Ectodermal cell (in vitro differentiated cells): ENCODE results near the gene SWAP70.
A peak's percentile ranks its signal among the peaks of the same experiment; 100 is the strongest.

Experiments
- H3K27ac ChIP-seq: 2 replicates; pipeline ENCODE4 v1.7.0; 2013; ENCODE audit warnings: mild to moderate bottlenecking, low read depth, low read length; ENCODE audit not compliant: insufficient read depth, poor library complexity, severe bottlenecking
- H3K27me3 ChIP-seq: 2 replicates; pipeline ENCODE4 v1.7.0; 2013; ENCODE audit warnings: mild to moderate bottlenecking, low read length; ENCODE audit not compliant: insufficient read depth, control insufficient read depth, poor library complexity, severe bottlenecking
- H3K36me3 ChIP-seq: one replicate; pipeline ENCODE4 v1.7.0; 2013; ENCODE audit warnings: low read length; ENCODE audit not compliant: control insufficient read depth, insufficient read depth
- H3K4me1 ChIP-seq: one replicate; pipeline ENCODE4 v1.7.0; 2013; ENCODE audit warnings: low read length; ENCODE audit not compliant: control insufficient read depth, insufficient read depth
- H3K4me3 ChIP-seq: 2 replicates; pipeline ENCODE4 v1.7.0; 2013; ENCODE audit warnings: low read depth, low read length, control low read depth; ENCODE audit not compliant: insufficient read depth
- H3K9me3 ChIP-seq: 2 replicates; pipeline ENCODE4 v1.7.0; 2013; ENCODE audit warnings: mild to moderate bottlenecking, low read length, moderate library complexity; ENCODE audit not compliant: control insufficient read depth
- WGBS, 2 experiments: methylation state at CpG; one replicate each; pipeline ENCODE4 v1.1.7; 2013; ENCODE audit warnings: missing lambda C conversion rate in 2 of 2; 5-methylcytosine and 5-hydroxymethylcytosine counted together

SWAP70 gene

GRCh38 chr11:9645881-9646280 lies 18.0 kb upstream of the SWAP70 start:
- no peaks in the 10 kb centered on the region for H3K4me1 ChIP-seq
- H3K36me3 ChIP-seq, result no peaks in the 10 kb centered on the region
- no peak overlapping the region for H3K27ac ChIP-seq
- no peaks in the 10 kb centered on the region for H3K9me3 ChIP-seq
- no peak overlapping the region for H3K4me3 ChIP-seq
- no peaks in the 10 kb centered on the region for H3K27me3 ChIP-seq
- 94 to 95% methylated on average over 1 of the region's 1 CpG for WGBS, 2 experiments

GRCh38 chr11:9646324-9646723 lies 17.6 kb upstream of the SWAP70 start:
- H3K4me1 ChIP-seq, result no peaks in the 10 kb centered on the region
- H3K9me3 ChIP-seq, result no peaks in the 10 kb centered on the region
- WGBS, 2 experiments, result 93 to 96% methylated on average over 4 of the region's 4 CpGs
- H3K4me3 ChIP-seq, result no peak overlapping the region
- no peaks in the 10 kb centered on the region for H3K36me3 ChIP-seq
- no peaks in the 10 kb centered on the region for H3K27me3 ChIP-seq
- H3K27ac ChIP-seq, result no peak overlapping the region

- Histone ChIP-seq H3K4me1 (no peaks in the 10 kb centered on the region), H3K36me3 (no peaks in the 10 kb centered on the region), H3K9me3 (no peaks in the 10 kb centered on the region), H3K27me3 (no peaks in the 10 kb centered on the region), H3K27ac (no peak overlapping the region), H3K4me3 (no peak overlapping the region)
- WGBS, 2 experiments, result 87 to 89% methylated on average over 7 of the region's 7 CpGs
These were observed 12.4 kb upstream of the SWAP70 start for GRCh38 chr11:9651481-9651880.

DNA sequence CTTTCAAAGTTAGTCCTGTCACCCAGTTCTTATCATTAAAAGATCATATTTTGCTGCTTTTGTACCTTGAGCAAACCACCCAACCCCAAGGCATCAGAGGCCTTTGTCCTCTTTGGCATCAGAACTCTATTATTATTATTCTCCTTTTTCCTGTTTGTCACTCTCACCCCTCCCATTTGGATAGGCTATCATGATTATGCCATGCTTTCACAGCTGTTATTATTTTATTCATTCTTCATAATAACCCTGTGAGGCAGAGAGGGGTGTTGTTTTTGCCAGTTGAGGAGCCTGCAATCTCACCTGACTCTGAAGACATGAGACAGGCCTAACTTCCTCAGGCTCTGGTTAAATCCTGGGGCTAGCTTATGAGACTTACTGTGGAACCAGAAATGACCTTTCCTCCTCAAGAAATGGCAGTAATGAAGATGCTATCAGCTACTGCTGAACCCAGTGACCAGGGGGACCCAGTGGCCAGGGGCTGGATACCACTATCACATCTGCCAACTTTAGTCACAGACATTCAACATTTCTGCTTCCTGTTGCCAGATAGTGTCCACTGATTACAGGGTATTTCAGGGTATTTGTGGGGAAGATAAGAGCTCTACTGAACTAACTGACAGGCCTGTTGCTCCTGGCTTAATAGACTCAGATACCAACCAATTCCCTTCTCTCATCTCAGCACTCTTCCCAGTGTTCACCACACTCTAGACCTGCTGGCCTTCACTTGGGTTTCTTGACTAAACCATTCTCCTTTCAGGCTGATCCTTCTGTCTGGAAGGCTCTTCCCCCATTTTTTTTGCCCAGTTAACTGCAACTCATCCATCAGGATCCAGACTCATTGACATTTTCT lies 11.8 kb upstream of the SWAP70 start:
- H3K4me3 ChIP-seq, result no peak overlapping the region

GRCh38 chr11:9653871-9654270 lies 10.0 kb upstream of the SWAP70 start:
- no peak overlapping the region for H3K27ac ChIP-seq
- H3K9me3 ChIP-seq, result no peaks in the 10 kb centered on the region
- 86 to 87% methylated on average over 1 to 2 of the region's 2 CpGs for WGBS, 2 experiments
- H3K27me3 ChIP-seq, result no peaks in the 10 kb centered on the region
- no peak overlapping the region for H3K4me3 ChIP-seq
- H3K4me1 ChIP-seq, result no peaks in the 10 kb centered on the region
- H3K36me3 ChIP-seq, result no peaks in the 10 kb centered on the region

More for the DNA sequence above, 11.8 kb upstream of the SWAP70 start:
- Histone ChIP-seq H3K9me3 (no peaks in the 10 kb centered on the region), H3K27me3 (no peaks in the 10 kb centered on the region), H3K27ac (no peak overlapping the region), H3K36me3 (no peaks in the 10 kb centered on the region), H3K4me1 (no peaks in the 10 kb centered on the region)

DNA sequence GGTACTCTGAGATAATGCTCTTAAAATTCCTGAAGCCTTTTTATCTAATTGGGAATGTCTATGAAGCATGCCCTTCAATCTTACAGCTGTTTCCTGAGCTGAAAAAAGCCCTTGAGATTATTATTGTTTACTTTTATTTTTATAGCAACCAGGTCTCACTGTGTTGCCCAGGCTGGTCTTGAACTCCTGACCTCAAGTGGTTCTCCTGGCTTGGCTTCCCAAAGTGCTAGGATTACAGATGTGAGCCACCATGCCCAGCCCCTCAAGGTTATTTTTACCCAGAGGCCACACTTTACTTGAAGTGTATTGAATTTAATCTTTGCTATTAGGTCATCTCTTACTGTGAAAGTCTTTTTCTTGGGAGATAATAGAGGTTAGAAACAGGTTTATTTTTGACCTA lies 7.0 kb upstream of the SWAP70 start:
- Histone ChIP-seq H3K4me3 (no peak overlapping the region), H3K36me3 (no peaks in the 10 kb centered on the region), H3K9me3 (no peaks in the 10 kb centered on the region), H3K27ac (no peak overlapping the region), H3K4me1 (no peaks in the 10 kb centered on the region), H3K27me3 (no peaks in the 10 kb centered on the region)

GRCh38 chr11:9657531-9657930 lies 6.3 kb upstream of the SWAP70 start:
- Histone ChIP-seq H3K27me3 (peaks cover 4% of the 10 kb centered on the region), H3K4me1 (no peaks in the 10 kb centered on the region), H3K27ac (no peak overlapping the region), H3K36me3 (no peaks in the 10 kb centered on the region), H3K4me3 (no peak overlapping the region), H3K9me3 (no peaks in the 10 kb centered on the region)
- 93% methylated on average over 6 of the region's 6 CpGs for WGBS, 2 experiments

- H3K27me3 ChIP-seq, result peaks cover 12% of the 10 kb centered on the region
- WGBS, 2 experiments, result 97 to 99% methylated on average over 3 of the region's 3 CpGs
These were observed 3.0 kb upstream of the SWAP70 start for GRCh38 chr11:9660886-9661285.

DNA sequence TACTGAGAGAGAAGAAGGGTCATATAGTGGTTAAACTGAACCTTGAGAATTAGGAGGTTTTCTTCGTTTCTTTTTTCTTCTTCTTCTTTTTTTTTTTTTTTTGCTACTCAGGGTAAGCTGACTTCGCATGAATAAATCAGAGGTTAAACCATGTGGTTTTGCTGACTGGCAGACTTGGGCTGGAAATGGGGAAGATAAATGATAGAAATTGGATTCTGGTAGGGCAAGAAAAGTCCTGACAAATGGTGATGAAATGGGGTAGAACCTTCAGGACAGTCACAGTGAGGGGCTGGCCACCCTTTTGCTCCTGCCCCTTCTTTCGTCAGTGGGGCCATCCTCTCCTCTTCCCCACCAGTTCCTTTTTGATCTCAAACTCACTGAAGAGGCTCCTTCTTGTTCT lies 1.6 kb upstream of the SWAP70 start:
- 88 to 93% methylated on average over 3 of the region's 3 CpGs for WGBS, 2 experiments
- H3K4me3 ChIP-seq, result no peak overlapping the region
- H3K36me3 ChIP-seq, result no peaks in the 10 kb centered on the region

More at GRCh38 chr11:9660886-9661285, 3.0 kb upstream of the SWAP70 start:
- no peaks in the 10 kb centered on the region for H3K9me3 ChIP-seq
- no peak overlapping the region for H3K4me3 ChIP-seq
- no peak overlapping the region for H3K27ac ChIP-seq
- no peaks in the 10 kb centered on the region for H3K4me1 ChIP-seq
- no peaks in the 10 kb centered on the region for H3K36me3 ChIP-seq

DNA sequence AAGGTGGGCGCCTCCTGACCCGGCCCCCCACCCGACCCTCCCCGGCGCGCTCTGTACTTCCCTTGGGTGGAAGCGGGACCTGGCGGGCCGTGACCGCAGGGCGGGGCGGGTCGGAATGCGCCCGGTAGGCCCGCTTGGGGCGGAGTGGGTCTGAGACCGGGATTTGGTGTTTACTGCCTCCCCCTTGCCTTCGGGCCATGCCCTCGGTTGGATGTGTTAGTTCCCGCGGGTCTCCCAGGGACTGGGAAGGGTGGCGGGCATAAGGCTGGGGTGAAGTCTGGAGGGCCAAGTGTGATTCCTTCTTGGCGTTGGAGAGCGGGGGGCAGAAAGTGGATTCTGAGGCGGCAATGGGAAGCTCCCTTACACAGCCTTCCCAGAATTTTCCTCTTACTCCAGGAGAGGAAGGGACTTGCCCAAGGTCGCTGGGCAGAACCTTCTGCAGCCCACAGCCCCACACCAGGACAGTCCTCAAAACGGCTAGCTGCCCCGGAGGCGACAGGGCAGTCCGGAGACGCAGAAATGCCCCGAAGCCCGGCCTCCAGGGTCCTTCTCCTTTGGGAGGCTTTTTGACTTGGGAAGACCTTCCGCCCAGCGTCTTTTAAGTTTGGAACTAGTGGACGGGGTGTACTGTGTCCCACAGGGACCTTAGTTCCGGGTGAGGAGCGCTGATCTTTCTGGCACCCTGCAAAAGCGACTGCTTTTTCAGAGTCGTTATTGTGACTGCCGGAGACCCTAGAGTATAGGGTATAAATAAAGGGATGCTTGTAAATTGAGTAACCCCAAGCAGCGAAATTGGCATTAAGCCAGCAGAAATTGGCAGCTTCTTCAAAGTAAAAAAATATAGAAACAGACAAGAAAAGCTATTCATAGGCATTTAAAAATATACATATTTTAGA lies 647 bp downstream of the SWAP70 start:
- 2 to 4% methylated on average over 43 of the region's 43 CpGs for WGBS, 2 experiments
- Histone ChIP-seq H3K27me3 (peaks cover 12% of the 10 kb centered on the region), H3K4me3 (peak overlapping the region; percentile 58), H3K9me3 (no peaks in the 10 kb centered on the region), H3K4me1 (no peaks in the 10 kb centered on the region), H3K36me3 (no peaks in the 10 kb centered on the region), H3K27ac (no peak overlapping the region)

More for the DNA sequence above, 1.6 kb upstream of the SWAP70 start:
- Histone ChIP-seq H3K27me3 (peaks cover 12% of the 10 kb centered on the region), H3K27ac (no peak overlapping the region), H3K4me1 (no peaks in the 10 kb centered on the region), H3K9me3 (no peaks in the 10 kb centered on the region)
